DMS153 treated with DMSO at 0.1 percent for 48 hours (cell line): ENCODE data around the gene GOLGA6L10.
"Not testable (repeated sequence)": the region's sequence is repeated elsewhere in the genome, so short reads cannot be mapped to it uniquely, and the experiment has no call there.

Source experiments
- DNase-seq: peaks from one replicate; lab custom pipeline; 2025; ENCODE audit not compliant: unreplicated experiment; lab: John Stamatoyannopoulos, UW

The GOLGA6L10 gene

DNA sequence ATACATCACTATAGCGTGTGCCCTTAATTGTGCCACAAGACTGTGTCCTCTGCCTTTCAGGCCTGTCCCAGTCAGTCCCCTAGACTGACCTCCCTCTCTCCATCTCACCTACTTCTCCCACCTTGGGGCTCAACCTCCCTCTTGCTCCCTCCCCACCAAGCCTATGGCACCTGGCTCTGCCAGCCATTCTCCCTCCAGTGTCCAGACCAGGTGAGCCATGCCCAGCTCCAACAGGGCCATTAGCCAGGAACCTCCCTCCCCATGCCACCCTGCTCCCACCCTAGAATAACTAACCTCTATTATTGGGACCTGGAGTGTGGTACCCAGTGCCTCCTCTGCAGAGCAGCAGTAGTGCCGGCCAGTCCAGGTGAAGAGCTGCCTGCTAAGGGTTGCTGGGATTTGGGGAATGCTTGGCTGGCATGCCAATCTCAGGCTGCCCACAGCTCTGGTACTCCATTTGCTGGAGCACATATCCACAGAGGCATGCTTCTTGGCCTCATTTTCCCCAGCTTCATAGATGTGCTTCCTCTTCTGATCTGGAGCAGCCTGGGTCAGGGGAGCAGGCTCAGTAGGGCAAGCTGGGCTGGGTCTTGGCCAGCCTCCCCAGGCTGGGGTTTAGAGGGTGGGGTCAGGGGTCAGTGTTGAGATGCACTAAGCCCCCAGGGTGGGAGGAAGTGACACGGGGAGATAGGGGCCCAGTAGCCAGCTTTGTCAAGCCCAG is 47.8 kb downstream of the GOLGA6L10 start:
- no peak for DNase-seq

- no peak for DNase-seq
Measured at GRCh38 chr15:82300883-82301282, 48.4 kb downstream of the GOLGA6L10 start.

- not testable (repeated sequence) for DNase-seq
Measured at GRCh38 chr15:82300326-82300725, 48.9 kb downstream of the GOLGA6L10 start.

DNA sequence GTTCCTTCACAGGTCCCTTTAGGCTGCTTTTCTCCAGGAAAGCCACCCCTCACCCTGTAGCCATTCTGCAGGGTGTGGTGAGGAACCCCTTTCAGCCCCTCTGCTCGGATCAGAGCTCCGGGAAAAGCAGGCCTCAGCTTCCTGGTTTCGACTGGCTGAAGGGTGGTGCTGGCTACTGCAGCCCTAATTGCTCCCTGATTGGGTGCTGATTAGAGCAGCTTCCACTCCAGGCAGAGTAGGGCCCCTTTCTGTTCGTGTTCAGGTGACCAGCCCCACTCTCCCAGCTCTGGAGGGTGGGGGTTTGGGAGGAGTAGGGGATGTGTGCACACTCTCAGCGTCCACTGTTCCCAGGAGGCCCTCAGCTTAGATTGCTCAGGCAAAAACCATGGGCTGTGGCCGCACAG is 49.8 kb downstream of the GOLGA6L10 start:
- not testable (repeated sequence) for DNase-seq

DNA sequence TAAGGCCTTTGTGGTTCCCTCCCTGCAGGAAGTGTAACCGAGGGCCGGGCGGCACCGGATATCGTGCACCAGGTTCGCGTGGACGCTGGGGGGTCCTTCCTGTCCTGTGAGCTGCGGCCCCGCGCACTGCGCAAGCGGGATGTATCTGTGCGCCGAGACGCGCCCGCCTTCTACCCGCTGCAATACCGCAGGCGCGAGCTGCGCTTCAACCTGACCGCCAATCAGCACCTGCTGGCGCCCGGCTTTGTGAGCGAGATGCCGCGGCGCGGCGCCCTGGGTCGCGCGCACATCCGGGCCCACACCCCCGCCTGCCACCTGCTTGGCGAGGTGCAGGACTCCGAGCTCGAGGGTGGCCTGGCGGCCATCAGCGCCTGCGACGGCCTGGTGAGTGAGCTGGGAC is 50.8 kb downstream of the GOLGA6L10 start:
- DNase-seq, result no peak

DNA sequence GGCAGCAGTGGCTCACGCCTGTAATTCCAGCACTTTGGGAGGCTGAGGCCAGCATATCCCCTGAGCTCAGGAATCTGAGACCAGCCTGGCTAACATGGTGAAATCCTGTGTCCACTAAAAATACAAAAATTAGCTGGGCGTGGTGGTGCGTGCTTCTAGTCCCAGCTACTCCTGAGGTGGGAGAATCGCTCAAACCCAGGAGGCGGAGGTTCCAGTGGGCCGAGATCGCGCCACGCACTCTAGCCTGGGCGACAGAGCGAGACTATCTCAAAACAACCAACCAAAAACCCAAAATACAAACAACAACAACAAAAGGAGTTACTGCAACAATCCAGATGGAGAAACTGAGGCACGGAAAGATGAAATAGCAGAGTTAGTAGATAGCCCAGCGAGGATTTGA is 51.2 kb downstream of the GOLGA6L10 start:
- DNase-seq, result no peak

- DNase-seq, result no peak
Measured at GRCh38 chr15:82297546-82297945, 51.7 kb downstream of the GOLGA6L10 start.

- no peak for DNase-seq
Measured at GRCh38 chr15:82294061-82294690, 55.1 kb downstream of the GOLGA6L10 start.

- no peak for DNase-seq
Measured at GRCh38 chr15:82292271-82292670, 57.0 kb downstream of the GOLGA6L10 start.
